DMS 273 (cell line): ENCODE data around the gene SMIM45.
"Not testable (repeated sequence)": the region's sequence is repeated elsewhere in the genome, so short reads cannot be mapped to it uniquely, and the experiment has no call there.

Experiments
- DNase-seq: peaks from one replicate; lab custom pipeline; 2025; ENCODE audit not compliant: unreplicated experiment; lab: John Stamatoyannopoulos, UW

SMIM45 gene

GRCh38 chr22:41933411-41934177, 18.4 kb upstream of the SMIM45 start:
- DNase-seq = no peak

- no peak for DNase-seq
These were observed 17.5 kb upstream of the SMIM45 start for GRCh38 chr22:41934284-41935014.

- DNase-seq = peak; percentile 43
These were observed 17.0 kb upstream of the SMIM45 start for GRCh38 chr22:41935015-41935351.

GRCh38 chr22:41935509-41935908, 16.4 kb upstream of the SMIM45 start:
- DNase-seq = no peak

- DNase-seq = no peak
These were observed 15.1 kb upstream of the SMIM45 start for GRCh38 chr22:41936894-41937169.

GRCh38 chr22:41939981-41940831, 11.7 kb upstream of the SMIM45 start:
- DNase-seq = peak; percentile 32

GRCh38 chr22:41940832-41941765, 10.9 kb upstream of the SMIM45 start:
- peak; percentile 80 for DNase-seq

- no peak for DNase-seq
These were observed 8.2 kb upstream of the SMIM45 start for GRCh38 chr22:41943661-41944209.

- DNase-seq = peak; percentile 96
These were observed 5.1 kb upstream of the SMIM45 start, which contains the start of gene CENPM for GRCh38 chr22:41946629-41947423. Gene CENPM (minus strand): TSS chr22:41947152. CDS start chr22:41947076, 76 bp downstream.

- peak; percentile 18 for DNase-seq
These were observed 4.4 kb upstream of the SMIM45 start for GRCh38 chr22:41947424-41948080.

GRCh38 chr22:41948142-41948541, 3.8 kb upstream of the SMIM45 start:
- no peak for DNase-seq

GRCh38 chr22:41948928-41949296, 3.0 kb upstream of the SMIM45 start:
- DNase-seq = not testable (repeated sequence)

GRCh38 chr22:41949297-41949965, 2.5 kb upstream of the SMIM45 start:
- DNase-seq = no peak

GRCh38 chr22:41952713-41953112, 763 bp downstream of the SMIM45 start:
- no peak for DNase-seq

GRCh38 chr22:41957941-41958556, 6.1 kb downstream of the SMIM45 start:
- DNase-seq = no peak

GRCh38 chr22:41963453-41964111, 11.6 kb downstream of the SMIM45 start:
- DNase-seq = no peak

GRCh38 chr22:41964112-41964491, 12.2 kb downstream of the SMIM45 start:
- no peak for DNase-seq

- DNase-seq = no peak
These were observed 14.3 kb downstream of the SMIM45 start for GRCh38 chr22:41966225-41966606.
